Upper lobe of right lung (tissue), 1 donor: Measurements from ENCODE around the gene FMNL2. TPM values are rescaled to one million over a fixed set of nuclear protein-coding genes. Genes with fewer than 3 reads are reported as not detected.
A peak's percentile ranks its signal among the peaks of the same experiment; 100 is the strongest.

ENCODE experiments used
- ATAC-seq: fragments of 200-7000 bp; cut with Tn5 transposase; one replicate; pipeline ENCODE4 v1.9.1; 2020; ENCODE audit warnings: mild to moderate bottlenecking, moderate library complexity
- DNase-seq: peaks from one replicate; pipeline ENCODE4 v3.0.0-alpha.2; 2020
- H3K27ac ChIP-seq: fragments of 200-600 bp; one replicate; pipeline ENCODE4 v1.8.0; 2022
- H3K27me3 ChIP-seq: fragments of 200-600 bp; one replicate; pipeline ENCODE4 v1.8.0; 2022; ENCODE audit warnings: mild to moderate bottlenecking
- H3K36me3 ChIP-seq: fragments of 200-600 bp; one replicate; pipeline ENCODE4 v1.8.0; 2022
- H3K4me1 ChIP-seq: fragments of 200-600 bp; one replicate; pipeline ENCODE4 v1.8.0; 2022
- H3K4me3 ChIP-seq: fragments of 200-600 bp; one replicate; pipeline ENCODE4 v1.8.0; 2022; ENCODE audit warnings: mild to moderate bottlenecking
- H3K9me3 ChIP-seq: fragments of 200-600 bp; one replicate; pipeline ENCODE4 v1.8.0; 2022
- CTCF ChIP-seq: fragments of 200-600 bp; IDR thresholded peaks from one replicate; pipeline ENCODE4 v1.8.0; 2022; ENCODE audit warnings: antibody characterized with exemption
- intact Hi-C: fragments of 100-400 bp; cut with DNase I; formaldehyde crosslinking; loops from one replicate; pipeline ENCODE4 v1.11.0; 2022
- total RNA-seq: library from RNA; stranded (reverse); fragmentation: NEBNext Ultra II Directional; extraction: Animal tissue kit (Norgen Biotek cat#: 25700); gene quantifications from one replicate; pipeline ENCODE4 v1.2.1, GENCODE V29; 2021
- donor health status: DM: no; HTN: yes; CAD: no; lungs with severe emphysema.

The FMNL2 gene
- total RNA-seq, 1 donor from 2014 or later = 69.5 TPM

GRCh38 chr2:152539424-152539823 lies 204.4 kb downstream of the FMNL2 start:
- H3K36me3 ChIP-seq = no peaks in the 10 kb centered on the region
- no peak for ATAC-seq
- no peak overlapping the region for H3K27ac ChIP-seq
- intact Hi-C loops = no loop called here
- no peak for TF ChIP-seq CTCF
- no peak for DNase-seq
- H3K4me3 ChIP-seq = no peak overlapping the region
- peaks cover 10% of the 10 kb centered on the region for H3K4me1 ChIP-seq
- no peaks in the 10 kb centered on the region for H3K9me3 ChIP-seq
- no peaks in the 10 kb centered on the region for H3K27me3 ChIP-seq

GRCh38 chr2:152541712-152542111 lies 206.7 kb downstream of the FMNL2 start:
- no peak for TF ChIP-seq CTCF

GRCh38 chr2:152542337-152542994 lies 207.5 kb downstream of the FMNL2 start:
- H3K27me3 ChIP-seq = no peaks in the 10 kb centered on the region
- no peak for TF ChIP-seq CTCF
- no peak overlapping the region for H3K27ac ChIP-seq
- intact Hi-C loops = no loop called here
- H3K4me1 ChIP-seq = peaks cover 10% of the 10 kb centered on the region
- ATAC-seq (peak; percentile 9), DNase-seq (no peak)
- H3K9me3 ChIP-seq = no peaks in the 10 kb centered on the region
- no peak overlapping the region for H3K4me3 ChIP-seq
- H3K36me3 ChIP-seq = no peaks in the 10 kb centered on the region

More at GRCh38 chr2:152541712-152542111, 206.7 kb downstream of the FMNL2 start:
- DNase-seq (no peak), ATAC-seq (no peak)
- H3K36me3 ChIP-seq = no peaks in the 10 kb centered on the region
- no peaks in the 10 kb centered on the region for H3K9me3 ChIP-seq
- no peak overlapping the region for H3K4me3 ChIP-seq
- no peaks in the 10 kb centered on the region for H3K27me3 ChIP-seq
- H3K27ac ChIP-seq = no peak overlapping the region
- intact Hi-C loops = no loop called here
- peaks cover 10% of the 10 kb centered on the region for H3K4me1 ChIP-seq

- ATAC-seq = peak; percentile 77
- peaks cover 10% of the 10 kb centered on the region for H3K4me1 ChIP-seq
- DNase-seq = no peak
- H3K36me3 ChIP-seq = no peaks in the 10 kb centered on the region
- no peaks in the 10 kb centered on the region for H3K9me3 ChIP-seq
- H3K27me3 ChIP-seq = no peaks in the 10 kb centered on the region
- intact Hi-C loops = no loop called here
- H3K27ac ChIP-seq = no peak overlapping the region
- H3K4me3 ChIP-seq = no peak overlapping the region
- TF ChIP-seq CTCF = no peak
Observed at GRCh38 chr2:152542995-152543481, 208.1 kb downstream of the FMNL2 start.

- DNase-seq (no peak), ATAC-seq (no peak)
- H3K27me3 ChIP-seq = no peaks in the 10 kb centered on the region
- H3K4me3 ChIP-seq = no peak overlapping the region
- peaks cover 10% of the 10 kb centered on the region for H3K4me1 ChIP-seq
- no peak overlapping the region for H3K27ac ChIP-seq
- no peak for TF ChIP-seq CTCF
- no peaks in the 10 kb centered on the region for H3K9me3 ChIP-seq
- intact Hi-C loops = no loop called here
- H3K36me3 ChIP-seq = no peaks in the 10 kb centered on the region
Observed at GRCh38 chr2:152543717-152544116, 208.7 kb downstream of the FMNL2 start.
